Activated T-cell treated with anti-CD3 and anti-CD28 coated beads for 24 hours (primary cell): ENCODE data around the gene PNMA6E.
"Not testable (repeated sequence)": the region's sequence is repeated elsewhere in the genome, so short reads cannot be mapped to it uniquely, and the experiment has no call there.

Source experiments
- DNase-seq: peaks from one replicate; pipeline ENCODE4 v3.0.0-alpha.2; 2020; ENCODE audit warnings: low read depth

Gene PNMA6E

DNA sequence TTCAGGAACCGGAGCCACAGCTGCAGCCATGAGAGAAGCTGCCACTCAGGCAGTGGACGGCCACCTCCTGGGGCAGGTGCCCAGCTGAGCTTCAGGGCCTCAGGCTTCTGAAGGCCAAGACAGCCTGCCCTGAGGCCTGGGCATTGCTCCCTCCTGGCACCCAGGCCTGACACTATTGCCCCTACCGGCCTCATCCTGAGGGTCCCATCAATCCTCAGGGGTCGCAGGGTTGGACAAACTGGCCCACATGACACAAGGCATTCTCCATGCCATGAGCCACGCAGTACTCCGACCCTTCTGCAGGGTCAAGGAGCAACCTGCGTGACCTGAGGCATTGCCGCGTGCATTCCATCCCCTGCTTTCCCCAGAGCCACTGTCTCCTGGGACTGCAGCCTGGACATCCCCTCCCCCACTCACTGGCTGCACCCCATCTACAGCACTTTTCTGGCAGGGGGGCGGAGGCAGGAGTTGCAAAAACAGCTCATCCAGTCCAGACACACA, 7.1 kb upstream of the PNMA6E start:
- DNase-seq, result no peak

DNA sequence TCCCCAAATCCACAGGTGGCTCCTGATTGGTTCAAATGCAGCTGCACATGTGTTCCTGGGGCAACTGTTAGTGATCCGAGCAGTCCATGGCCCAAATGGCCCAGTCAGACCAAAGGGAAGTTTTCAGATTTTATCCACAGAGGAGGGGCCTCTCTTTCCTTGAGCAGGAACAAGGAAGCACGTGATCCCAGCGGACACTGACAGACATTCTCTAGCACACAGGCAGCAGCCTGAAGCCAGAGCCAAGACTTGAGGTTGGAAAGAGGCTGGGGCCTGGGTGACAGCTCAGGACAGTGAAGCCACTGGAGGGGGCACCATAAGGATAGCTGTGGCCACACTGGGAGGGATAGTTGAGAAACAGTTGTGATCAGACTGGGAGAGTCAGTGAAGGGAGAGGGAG, 6.6 kb upstream of the PNMA6E start:
- no peak for DNase-seq

DNA sequence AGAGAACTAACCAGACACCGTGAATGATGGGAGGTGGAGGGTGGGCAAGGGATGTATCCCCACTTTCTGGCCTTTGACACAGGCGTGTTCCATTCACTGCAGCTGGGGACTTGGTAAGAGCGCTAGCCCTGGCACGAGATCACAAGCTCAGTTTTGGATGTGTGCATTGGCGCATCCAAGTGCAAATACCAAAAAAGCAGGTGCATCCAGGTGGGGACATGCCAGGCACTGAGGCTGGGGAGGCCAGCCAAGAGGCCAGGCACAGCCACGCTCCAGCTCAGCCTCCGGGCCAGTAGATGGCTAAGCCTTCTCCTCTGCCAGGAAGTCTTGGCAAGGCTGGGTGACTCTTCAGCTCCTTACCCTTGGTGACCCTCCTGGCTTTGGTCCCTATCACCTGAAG, 5.8 kb upstream of the PNMA6E start:
- DNase-seq, result no peak

DNA sequence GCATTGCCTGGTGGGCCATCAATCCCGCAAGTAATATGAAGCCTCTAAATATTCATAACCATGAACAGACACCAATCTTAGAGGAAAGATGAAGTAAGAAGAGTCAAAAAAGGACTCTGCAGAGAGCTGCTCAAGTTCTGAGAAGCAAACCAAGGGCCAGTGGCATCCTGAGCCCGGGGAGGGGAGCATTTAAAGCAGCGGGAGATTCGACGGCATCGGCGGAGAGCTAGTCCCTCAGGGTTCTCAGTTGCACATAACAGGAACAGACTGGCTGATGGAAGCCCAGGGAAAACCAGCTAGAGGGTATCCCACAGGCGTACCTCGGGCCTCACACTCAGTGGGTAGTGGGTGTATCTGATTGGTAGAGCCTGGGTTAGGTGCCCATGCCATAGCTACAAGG, 4.9 kb upstream of the PNMA6E start:
- DNase-seq, result no peak

DNA sequence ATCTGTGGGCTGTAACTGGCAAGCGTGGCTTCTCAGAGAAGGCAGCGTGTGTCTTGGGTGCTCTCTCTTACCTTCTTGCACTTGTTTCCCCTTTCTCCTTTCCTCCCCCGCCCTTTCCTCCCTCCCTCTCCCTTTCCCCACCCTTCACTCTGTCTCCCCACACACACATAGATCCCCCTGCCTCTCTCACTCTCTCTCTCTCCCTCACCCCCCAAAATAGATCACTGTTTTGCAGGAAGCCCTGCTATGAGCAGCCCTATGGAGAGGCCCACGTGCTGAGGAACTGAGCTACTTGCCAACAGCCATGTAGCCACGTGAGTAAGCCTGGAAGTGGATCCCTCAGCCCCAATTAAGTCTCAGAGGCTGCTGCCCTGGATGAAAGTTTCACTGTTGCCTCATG, 4.3 kb upstream of the PNMA6E start:
- no peak for DNase-seq

DNA sequence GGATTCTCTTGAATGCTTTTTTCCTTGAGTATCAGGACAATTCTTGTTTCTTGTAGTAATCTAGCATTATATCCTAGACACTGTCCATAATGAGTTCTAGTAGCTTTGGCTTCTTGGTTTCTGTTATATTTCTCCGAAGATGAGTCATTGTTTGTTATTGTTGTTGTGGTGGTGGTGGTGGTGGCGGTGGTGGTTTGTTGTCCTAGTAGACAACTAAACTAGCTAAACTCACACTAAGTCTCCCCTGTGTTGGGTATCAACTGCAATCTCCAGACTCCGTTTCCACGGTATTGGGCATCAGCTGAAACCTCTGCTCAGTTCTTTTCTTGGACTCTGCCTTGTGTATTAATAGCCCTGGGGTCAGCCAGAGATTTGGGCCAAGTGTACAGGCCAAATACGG, 3.2 kb upstream of the PNMA6E start:
- DNase-seq, result not testable (repeated sequence)

DNA sequence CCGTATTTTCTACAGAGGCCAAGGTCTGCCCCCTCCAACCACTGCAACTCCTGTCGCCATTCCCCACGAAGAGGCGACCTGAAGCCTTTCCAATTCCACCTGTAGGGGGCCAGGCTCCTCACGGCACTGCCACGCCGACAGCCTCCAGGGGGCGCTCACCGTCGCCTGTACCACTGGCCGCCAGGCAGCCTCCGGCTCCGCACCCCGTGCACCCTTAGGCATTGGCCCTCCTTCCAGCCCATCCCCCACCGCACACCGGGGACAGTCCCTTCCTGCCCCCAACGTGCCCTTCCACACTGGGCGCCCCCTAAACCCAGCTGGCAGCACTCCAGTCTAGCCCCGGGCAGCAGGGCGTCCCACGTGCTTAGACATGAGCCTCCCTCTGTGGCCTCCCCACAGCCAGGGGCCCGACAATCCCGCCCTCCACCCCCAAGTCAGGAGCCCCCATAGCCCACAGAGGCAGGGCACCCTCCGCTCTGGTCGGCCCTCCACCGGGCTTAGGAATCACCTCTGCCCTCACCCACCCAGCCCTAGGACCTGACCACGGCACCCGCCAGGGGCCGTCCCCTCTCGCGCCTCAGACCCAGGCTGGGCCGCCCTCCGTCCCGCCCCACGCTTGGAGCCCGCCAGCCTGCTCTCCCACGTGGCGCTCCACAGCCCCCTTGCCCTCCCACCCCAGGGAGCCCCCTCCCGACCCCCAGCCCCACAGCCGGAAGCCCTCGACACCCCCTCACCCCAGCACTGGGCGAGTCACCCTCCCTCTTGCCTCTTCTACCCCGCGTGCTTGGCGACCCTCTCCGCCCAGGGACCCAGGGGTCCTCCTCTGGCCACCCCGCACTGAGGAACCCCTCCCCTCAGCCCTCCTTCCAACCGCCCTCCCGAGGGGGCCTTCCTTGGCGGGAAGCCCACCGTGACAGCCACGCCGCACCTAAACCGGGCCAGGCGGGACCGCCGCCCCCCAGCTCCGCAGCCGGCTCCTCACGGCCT, 711 bp downstream of the PNMA6E start:
- peak; percentile 30 for DNase-seq

DNA sequence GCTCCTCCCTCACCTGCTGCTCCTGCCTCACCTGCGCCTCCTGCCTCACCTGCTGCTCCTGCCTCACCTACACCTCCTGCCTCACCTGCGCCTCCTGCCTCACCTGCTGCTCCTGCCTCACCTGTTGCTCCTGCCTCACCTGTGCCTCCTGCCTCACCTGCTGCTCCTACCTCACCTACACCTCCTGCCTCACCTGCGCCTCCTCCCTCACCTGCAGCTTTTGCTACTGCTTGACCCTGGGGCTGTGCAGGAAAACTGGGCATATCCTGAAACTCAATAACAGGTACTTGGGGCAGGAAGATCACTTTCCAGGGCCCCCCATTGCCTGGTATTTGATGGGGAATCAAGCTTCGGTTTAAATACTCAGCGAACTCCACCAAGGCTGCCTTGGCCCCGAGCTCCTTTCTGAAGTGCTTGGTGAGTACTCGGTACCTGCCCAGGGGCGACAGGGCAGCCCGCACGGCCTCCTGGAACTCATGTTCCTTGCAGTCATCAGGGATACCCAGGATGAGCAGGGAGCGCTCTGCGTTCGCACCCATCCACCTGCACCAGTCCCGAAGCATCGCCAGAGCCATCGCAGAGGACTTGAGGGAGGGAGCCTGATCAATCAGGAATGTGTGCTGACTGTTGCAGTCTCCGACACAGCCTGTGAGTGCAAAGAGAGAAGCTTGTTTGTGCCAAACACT, 2.7 kb downstream of the PNMA6E start:
- no peak for DNase-seq

DNA sequence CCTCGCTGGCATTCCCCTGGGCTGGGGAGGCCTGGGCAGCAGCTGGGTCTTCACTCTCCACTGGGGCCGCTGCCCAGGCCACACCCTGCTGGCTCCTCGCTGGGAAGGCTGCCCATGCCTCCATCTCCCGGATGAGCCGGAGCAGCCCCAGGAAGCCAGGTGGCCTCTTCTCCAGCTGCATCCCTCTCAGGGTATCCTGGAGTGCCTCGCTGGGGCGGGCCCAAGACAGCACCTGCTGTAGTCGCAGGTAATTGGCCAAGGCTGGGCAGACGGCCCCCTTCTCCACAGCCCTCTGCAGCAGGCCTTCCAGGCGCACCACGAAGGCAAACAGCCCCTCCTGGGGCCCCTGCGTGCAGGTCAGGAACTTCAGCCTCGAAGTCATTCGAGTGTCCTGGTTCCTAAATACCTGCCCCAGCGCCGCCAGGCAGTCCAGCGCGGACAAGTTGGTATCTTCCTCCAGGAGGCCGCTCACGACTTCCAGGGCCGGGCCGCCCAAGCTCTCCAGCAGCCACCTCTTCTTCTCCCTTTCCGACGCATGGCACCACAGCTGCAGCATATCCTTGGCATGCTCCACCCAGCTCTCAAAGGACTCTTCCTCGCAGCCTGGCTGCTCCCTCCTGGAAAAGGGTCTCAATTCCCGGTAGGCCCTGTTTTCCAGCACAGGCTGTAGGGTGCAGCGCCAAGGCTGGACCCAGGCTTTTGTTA, 3.7 kb downstream of the PNMA6E start:
- no peak for DNase-seq

DNA sequence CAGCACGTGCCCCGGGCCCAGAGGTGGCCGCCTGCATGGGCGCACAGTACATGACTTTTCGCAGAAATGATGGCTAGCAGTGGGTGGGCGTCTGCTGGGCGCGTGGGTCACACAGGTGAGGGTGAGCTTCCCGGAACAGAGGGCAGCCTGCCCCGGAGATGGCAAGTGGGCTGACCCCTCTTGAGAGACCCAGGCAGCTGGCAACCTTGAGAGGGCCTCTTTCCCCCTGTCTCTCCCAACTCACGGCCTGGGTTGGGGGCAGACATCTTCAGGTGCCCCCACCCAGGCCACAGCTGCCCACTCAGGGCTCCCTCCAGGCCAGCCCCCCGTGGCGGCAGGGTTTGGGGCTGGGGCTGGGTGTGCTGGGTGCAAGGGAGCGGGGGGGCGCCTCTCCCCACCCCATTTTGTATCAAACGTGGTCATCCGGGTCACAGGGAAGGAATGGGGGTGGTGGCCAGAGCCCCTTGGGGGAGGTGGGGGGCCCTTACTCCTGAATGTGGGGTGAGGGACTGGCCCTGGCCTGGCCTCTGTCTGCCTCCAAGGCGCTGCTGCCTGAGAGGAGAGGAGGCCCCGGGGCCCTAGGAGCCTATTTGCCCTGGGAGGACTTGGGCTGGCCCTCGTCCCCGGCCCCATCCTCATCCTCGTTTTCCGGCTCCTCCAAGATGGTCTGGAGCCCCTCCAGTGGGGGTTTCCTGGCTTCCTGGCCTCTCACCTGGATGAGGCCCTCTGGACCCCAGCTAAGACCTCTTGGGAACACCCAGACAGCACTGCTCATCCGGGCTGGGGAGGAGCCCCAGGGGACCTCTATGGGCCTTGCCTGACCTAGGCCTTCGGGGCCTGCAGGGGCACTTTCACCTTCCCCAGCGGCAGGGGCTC, 4.6 kb downstream of the PNMA6E start:
- DNase-seq, result no peak

DNA sequence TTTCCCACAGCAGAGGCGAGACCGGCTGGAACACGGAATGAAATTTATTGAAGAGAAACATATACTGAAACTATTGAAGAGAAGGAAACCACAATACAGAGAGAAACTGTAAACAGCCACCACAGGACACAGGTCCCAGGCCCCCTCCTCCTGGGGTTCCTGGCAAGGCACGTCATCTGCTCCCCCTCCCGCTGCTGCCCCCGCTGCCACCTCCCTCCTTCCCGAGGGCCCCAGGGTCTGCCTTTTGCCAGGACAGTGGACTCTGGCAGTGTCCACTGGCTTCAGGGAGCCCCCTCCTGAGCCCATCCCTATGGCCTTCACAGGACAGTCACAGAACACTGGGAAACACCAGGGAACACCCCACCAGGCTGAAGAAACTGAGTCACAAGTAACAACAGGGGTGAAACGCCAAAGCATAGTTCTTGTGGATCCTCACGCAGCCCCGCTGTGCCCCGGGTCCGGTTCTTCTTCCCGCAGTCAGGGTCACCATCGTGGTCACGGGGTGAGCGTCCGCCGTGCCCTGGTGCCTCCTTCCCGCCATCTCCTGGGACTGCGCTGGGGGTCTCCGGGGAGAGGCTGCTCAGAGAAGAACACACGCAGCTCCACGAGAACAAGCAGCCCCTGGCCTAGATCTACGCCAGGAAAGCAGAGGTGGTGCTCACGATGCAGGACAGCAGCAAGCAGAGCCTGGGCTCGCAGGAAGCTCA, 5.4 kb downstream of the PNMA6E start:
- DNase-seq, result no peak

DNA sequence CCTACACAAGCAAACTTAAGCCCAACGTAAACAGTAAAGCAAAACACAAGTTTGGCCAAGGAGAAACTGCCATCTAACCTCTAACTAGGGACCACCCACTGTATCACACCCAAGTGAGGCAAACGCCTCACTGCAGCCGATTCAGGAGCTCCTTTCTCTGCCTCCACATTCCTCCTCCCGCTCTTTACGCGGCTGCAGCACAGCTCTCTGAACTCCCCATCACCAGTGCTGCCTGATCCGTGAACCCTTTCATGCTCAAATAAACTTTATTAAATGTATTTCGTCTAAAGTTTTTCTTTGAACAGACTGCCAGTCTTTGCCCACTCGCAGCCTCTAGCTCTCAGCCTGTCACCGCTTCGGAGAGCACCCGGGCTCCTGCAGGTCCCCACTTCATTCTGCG, 6.5 kb downstream of the PNMA6E start:
- no peak for DNase-seq

DNA sequence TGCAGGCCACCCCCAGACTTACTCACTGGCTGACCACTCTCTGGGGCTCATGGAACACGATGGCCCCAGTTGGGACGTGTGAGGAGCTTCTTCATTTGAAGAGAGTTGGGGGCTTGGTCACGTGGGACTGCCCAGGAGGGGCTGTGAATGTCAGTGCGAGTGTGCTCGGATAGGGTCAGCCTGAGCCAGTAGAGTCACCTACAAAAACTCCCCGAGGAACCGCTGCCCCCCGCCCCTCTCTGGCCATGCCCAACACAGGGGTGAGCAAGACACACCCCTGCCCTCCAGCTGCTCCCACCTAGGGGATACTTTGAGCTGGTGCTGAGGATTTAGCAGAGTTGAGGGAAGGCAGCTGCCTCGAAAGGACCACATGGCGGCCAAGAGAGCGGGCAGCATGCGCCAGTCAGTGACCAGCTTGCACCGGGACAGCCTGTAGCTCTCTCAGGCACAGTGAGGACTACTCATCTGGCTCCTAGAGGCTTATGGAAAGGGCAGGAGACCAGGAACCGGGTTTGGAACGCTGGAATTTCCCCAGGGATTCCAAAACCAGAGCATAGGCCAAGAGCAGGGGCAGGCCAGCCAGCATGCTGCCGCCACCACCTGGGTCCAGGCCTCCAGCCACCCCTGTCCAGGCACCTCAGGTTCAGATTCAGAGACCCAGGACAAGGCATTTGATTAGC, 8.4 kb downstream of the PNMA6E start:
- DNase-seq, result no peak

DNA sequence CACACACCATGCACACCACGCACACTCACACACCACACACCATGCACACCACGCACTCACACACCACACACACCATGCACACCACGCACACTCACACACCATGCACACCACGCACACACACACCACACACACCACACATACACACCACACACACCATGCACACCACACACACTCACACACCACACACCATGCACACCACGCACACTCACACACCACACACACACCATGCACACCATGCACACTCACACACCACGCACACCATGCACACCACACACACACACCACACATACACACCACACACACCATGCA, 11.7 kb downstream of the PNMA6E start:
- not testable (repeated sequence) for DNase-seq

DNA sequence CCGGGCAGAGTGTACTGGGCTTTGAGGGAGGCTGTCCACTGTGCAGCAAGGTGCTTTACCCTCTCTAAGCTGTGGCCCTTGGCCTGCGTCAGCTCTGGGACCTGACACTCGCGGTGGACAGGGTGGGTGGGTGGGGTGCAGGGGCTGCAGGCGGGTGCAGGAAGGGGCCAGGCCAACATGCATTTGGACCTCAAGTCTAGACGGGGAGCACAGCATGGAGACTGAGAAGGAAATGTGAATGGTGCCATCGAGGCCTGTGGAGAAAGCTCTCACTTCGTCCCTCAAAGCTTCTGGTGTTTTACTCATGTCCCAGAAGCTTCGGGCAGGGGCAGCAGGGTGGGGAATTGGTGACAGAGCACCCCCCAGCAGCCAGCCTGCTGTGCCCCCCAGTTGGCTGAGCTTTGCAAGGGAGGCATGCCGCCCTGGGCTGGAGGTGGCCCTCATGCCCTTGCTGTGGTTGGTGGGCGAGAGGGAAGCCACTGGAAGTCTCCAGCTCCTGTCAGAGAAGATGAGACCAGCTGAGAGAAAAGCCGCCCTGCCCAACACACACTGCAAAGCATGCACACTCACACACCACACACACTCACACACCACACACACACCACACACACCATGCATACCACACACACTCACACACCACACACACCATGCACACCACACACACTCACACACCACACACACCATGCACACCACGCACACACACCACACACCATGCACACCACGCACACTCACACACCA, 12.3 kb downstream of the PNMA6E start:
- DNase-seq, result no peak

DNA sequence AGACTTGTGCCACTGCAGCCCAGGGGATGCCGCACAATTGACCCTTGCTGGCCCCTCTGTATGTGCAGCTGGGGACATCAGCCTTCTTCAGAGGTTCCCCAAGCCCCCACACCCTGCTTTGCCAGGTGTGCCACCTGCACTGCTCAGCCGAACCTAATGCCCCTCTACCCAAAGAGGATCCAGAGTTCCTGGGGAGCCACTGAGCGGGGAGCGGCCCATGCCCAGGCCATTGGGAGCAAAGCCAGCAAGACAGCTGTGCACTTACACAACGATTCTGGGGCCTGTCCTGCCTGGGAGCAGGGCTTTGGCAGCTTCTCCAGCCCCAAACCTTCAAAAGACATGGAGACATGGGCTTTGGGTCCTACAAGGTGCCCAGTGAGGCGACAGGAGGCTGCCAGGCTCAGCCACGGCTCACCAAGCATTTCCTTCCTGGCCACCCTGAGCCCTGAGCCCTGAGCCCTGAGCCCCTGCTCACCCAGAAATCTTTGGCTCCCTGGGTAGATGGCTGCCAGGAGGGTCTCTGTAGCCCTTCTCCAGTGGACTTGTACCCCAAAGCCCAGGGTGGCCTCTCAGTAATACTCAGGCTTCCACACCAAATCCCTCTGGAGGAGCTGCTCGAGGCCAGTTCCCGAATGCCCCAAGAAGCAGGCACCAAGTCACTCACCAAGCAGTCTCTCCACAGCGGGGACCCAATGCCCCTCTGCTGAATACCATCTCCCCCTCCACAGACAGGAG, 13.0 kb downstream of the PNMA6E start:
- no peak for DNase-seq

DNA sequence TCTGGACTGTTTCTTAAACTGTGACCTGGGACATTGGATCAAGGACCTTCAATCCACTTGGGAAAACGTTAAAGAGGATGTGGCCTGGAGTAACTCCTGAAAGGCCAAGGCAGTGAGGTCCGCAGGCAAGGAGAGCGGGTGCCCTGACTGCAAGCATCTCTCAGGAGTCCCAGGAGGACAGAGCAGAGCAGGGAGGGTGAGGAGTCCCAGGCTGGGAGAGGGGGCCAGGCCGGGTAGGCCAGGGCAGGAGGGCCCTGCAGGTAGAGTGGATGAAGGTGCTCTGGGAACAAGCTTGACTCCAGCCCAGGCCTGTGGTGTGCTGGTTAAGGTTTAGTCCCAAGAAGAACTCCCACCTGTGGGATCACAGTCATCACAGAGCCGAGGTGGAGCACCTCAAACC, 13.8 kb downstream of the PNMA6E start:
- DNase-seq, result no peak

DNA sequence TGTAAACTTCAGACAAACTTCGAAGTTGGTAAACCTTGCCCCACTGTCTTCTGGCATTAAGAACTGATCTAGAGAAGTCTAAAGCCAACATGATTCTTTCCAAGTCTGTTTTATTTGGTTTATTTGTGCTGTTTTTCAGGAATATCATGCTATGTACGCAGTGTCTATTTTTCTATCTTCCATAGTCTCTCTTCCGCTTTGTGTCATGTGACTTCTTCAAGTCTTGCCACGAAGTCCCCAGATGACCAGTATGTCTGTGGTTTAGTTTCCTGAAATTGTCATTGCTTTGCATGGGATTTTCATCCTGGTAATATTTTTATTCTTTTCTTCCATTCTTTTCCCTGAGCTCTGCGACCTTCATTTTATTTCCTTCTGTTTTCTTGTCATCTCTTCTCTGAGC, 15.1 kb downstream of the PNMA6E start:
- DNase-seq, result no peak

DNA sequence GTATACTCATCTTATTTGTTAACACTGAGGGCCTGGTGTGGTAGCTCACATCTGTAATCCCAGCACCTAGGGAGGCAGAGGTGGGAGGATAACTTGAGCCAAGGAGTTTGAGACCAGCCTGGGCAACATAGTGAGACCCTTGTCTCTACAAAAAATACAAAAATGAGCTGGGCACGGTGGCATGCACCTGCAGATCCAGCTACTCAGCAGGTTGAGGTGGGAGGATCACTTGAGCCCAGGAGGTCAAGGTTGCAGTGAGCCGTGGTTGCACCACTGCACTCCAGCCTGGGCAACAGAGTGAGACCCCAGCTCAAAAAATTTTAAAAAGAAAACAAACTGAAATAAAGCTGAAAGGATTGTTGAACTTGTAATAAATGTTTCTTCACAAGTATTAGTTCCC, 16.2 kb downstream of the PNMA6E start:
- DNase-seq, result not testable (repeated sequence)
